ENCODE measurements around the gene ANO8.
"Not testable (repeated sequence)": the region's sequence is repeated elsewhere in the genome, so short reads cannot be mapped to it uniquely, and the experiment has no call there.

The ANO8 gene

GRCh38 chr19:17334414-17335409 lies at the start of gene ANO8:
ANO8 (minus strand) TSS chr19:17334855; CDS start chr19:17334670, 185 bp downstream.
- DNase-seq, result peak; percentile 98

- DNase-seq, result no peak
These were observed 45.9 kb upstream of the ANO8 start for GRCh38 chr19:17380426-17381138.

GRCh38 chr19:17379221-17379631 lies 44.6 kb upstream of the ANO8 start:
- DNase-seq, result no peak

- no peak for DNase-seq
These were observed 43.6 kb upstream of the ANO8 start for GRCh38 chr19:17378271-17378670.

- no peak for DNase-seq
These were observed 42.4 kb upstream of the ANO8 start, which contains the start of gene PLVAP for GRCh38 chr19:17376935-17377600. PLVAP (minus strand) TSS chr19:17377342; CDS start chr19:17377288, 54 bp downstream.

- peak; percentile 77 for DNase-seq
These were observed 35.5 kb upstream of the ANO8 start for GRCh38 chr19:17370026-17370587.

GRCh38 chr19:17365361-17365760 lies 30.7 kb upstream of the ANO8 start:
- no peak for DNase-seq

GRCh38 chr19:17363852-17364605 lies 29.4 kb upstream of the ANO8 start:
- not testable (repeated sequence) for DNase-seq

- no peak for DNase-seq
These were observed 25.5 kb upstream of the ANO8 start for GRCh38 chr19:17359905-17360800.

GRCh38 chr19:17358395-17358794 lies 23.7 kb upstream of the ANO8 start:
- DNase-seq, result no peak

- no peak for DNase-seq
These were observed 23.1 kb upstream of the ANO8 start for GRCh38 chr19:17357724-17358123.

GRCh38 chr19:17357078-17357666 lies 22.5 kb upstream of the ANO8 start:
- DNase-seq, result no peak

GRCh38 chr19:17353386-17353785 lies 18.7 kb upstream of the ANO8 start:
- DNase-seq, result no peak

GRCh38 chr19:17352608-17353280 lies 18.1 kb upstream of the ANO8 start:
- no peak for DNase-seq

GRCh38 chr19:17351815-17352435 lies 17.3 kb upstream of the ANO8 start:
- DNase-seq, result no peak

- DNase-seq, result peak; percentile 59
These were observed 14.0 kb upstream of the ANO8 start for GRCh38 chr19:17348700-17349099.

GRCh38 chr19:17347877-17348276 lies 13.2 kb upstream of the ANO8 start:
- no peak for DNase-seq

GRCh38 chr19:17347361-17347760 lies 12.7 kb upstream of the ANO8 start:
- DNase-seq, result peak; percentile 22

- peak; percentile 50 for DNase-seq
These were observed 11.5 kb upstream of the ANO8 start for GRCh38 chr19:17346109-17346671.

Data from fibroblast of upper back skin (primary cell).